GM10248 (cell line): ENCODE results near the gene FAM78B.
A peak's percentile ranks its signal among the peaks of the same experiment; 100 is the strongest.

Source experiments
- CTCF ChIA-PET: fragments of 300-600 bp; sonication (Branson Sonifier 250); formaldehyde crosslinking; extraction: SDS; loops from one replicate; lab custom pipeline; 2021; ENCODE audit warnings: antibody characterized with exemption; lab: Yijun Ruan, JAX
- POLR2A ChIA-PET: fragments of 350-650 bp; sonication (Branson Sonifier 250); formaldehyde crosslinking; extraction: SDS; loops from one replicate; lab custom pipeline; 2020; ENCODE audit warnings: antibody characterized with exemption; lab: Yijun Ruan, JAX
- DNase-seq: peaks from one replicate; pipeline ENCODE4 v3.0.0; 2012; ENCODE audit errors: extremely low spot score
- TF ChIP-seq, protein P1 (sequence below): IDR thresholded peaks from 2 replicates; pipeline ENCODE4 v1.5.1; 2012; ENCODE audit warnings: mild to moderate bottlenecking, low read depth; ENCODE audit errors: extremely low read depth, missing control alignments, control extremely low read depth

Gene FAM78B

DNA sequence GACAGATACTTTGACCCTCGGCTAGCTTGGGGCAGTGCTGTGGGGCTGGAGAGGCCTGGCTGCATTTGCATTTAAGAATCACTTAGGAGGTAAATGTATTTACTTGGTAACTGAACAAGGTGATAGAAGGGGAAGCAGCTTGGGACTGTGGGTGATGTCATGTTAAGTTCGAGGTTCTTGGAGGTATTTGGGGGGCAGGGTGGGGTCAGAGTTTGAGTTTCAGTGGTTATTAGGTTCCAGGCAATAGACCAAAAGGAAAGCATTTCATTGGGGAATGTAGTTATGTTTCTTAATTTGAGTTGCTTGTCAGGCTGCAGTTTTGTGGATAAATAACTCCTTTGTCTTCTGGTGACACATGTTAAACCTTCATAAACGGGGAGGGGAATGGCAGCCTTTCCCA is 2.4 kb upstream of the FAM78B start:
- CTCF ChIA-PET, result interaction anchor here (0.7 to 2.7 kb wide), 7 partner anchors 11 to 264 kb away, joined by 3 to 15 read pairs (median 4); no protein-coding TSS in a partner anchor
- DNase-seq, result peak; percentile 28
- POLR2A ChIA-PET, result no interaction called here
- TF ChIP-seq, protein P1, sequence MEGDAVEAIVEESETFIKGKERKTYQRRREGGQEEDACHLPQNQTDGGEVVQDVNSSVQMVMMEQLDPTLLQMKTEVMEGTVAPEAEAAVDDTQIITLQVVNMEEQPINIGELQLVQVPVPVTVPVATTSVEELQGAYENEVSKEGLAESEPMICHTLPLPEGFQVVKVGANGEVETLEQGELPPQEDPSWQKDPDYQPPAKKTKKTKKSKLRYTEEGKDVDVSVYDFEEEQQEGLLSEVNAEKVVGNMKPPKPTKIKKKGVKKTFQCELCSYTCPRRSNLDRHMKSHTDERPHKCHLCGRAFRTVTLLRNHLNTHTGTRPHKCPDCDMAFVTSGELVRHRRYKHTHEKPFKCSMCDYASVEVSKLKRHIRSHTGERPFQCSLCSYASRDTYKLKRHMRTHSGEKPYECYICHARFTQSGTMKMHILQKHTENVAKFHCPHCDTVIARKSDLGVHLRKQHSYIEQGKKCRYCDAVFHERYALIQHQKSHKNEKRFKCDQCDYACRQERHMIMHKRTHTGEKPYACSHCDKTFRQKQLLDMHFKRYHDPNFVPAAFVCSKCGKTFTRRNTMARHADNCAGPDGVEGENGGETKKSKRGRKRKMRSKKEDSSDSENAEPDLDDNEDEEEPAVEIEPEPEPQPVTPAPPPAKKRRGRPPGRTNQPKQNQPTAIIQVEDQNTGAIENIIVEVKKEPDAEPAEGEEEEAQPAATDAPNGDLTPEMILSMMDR, result no peak

DNA sequence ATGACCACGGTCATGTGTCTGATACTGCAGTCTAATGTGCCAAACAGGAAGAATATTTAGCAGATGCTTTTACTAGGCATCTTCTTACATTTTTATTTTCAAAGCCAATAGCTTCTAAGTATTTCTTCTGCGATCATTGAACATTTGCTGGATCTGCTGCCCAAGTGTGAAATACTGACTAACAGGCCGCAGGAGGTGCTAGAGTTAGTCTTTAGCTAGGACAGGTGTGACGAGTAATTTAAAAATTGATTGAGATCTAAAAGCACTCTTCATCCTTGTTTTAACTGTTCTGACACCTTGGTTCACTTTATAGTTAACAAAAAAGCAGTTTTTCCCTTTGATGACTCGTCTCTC is 748 bp upstream of the FAM78B start:
- POLR2A ChIA-PET, result no interaction called here
- no peak for DNase-seq
- CTCF ChIA-PET, result interaction anchor here (1.2 to 1.4 kb wide), 2 partner anchors 14 to 312 kb away, joined by 3 to 4 read pairs; no protein-coding TSS in a partner anchor
- TF ChIP-seq, protein P1, result no peak

DNA sequence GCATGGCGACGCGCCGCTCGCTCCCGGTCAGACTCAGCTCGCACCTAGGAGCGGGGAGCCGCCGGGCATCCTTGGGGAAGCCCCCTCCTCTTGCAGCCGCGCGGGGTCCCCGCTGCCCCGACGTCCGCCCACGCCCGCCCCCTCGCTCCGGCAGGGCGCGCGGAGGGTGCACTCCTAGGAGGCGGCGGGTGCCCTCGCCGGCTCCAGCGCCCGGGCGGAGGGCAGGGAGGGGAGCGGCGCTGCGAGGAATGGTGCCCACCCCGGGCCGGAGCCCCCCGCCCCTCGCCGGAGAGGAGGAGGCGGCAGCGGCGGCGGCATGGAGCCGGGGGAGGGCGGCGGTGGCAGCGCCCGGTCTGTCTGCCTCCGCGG is 488 bp downstream of the FAM78B start:
- peak; percentile 18 for DNase-seq
- POLR2A ChIA-PET, result no interaction called here
- CTCF ChIA-PET, result no interaction called here
- TF ChIP-seq, protein P1, result no peak

DNA sequence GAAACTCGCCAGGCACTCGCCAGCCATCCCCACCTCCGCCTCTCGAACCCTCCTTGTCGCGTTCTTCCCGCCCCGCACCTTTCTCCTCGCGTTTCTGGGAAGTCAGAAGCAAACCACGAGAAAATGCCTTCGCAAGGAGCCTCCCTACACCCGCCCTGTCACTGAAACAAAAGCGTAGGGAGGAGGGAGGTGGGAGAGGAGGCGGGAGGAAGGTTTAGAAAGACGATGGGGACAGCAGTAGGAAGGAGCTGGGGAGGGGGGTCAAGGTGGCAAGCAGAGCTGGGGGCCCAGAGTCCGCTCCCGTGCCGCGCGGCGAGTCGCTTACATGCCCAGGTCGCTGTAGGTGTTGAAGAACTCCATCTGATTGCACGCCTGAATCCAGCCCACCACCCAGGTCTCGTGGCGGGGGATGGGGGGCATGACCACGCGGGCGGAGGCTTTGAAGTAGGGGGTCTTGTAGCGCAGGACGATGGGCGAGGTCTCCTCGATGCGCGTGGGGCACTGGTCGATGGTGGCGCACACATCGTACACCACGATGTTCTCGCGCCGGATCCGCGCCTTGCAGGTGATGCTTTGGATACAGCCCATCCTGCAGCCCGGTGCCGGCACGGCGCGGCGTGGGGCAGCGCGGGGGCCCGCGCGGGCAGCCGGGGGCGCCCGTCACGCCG is 1.0 kb downstream of the FAM78B start:
- ChIA-PET CTCF (no interaction called here), POLR2A (no interaction called here)
- TF ChIP-seq, protein P1, result no peak
- DNase-seq, result peak; percentile 38

DNA sequence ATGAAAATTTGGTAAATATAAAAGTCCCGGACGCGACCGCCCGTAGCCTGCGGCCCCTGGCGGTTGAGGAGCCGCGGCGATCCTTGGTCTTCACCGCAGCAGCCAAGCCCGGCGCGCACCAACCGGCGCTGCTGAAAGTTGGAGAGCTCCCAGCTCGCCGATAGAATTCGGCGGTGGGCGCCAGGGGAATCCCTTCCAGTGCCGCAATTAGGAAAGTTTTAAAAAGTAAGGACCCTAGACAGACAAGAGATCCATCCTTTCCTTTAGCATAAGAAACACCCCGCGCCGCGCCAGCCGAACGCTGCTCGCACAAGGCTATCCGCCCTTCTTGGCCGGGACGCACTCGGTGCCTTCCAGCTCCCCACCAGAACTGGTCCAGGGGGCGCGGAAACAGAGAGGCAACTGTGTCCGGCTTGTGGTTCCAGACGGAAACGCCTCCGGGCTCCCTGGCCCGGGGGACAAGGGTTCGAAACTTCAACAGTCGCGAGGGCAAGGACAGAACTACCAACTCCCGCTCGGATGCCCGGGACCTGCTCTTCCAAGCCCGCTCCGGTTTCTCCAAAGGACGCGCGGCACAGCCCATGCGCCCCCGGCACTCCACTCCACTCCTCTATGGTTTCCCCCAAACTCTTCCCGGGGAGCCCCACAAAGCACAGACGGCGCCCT is 1.7 kb downstream of the FAM78B start:
- TF ChIP-seq, protein P1, result peak; percentile 43
- ChIA-PET CTCF (interaction anchor here (0.8 to 1.6 kb wide), 9 partner anchors 8 to 236 kb away, joined by 3 to 9 read pairs (median 4); no protein-coding TSS in a partner anchor), POLR2A (no interaction called here)
- DNase-seq, result peak; percentile 37

DNA sequence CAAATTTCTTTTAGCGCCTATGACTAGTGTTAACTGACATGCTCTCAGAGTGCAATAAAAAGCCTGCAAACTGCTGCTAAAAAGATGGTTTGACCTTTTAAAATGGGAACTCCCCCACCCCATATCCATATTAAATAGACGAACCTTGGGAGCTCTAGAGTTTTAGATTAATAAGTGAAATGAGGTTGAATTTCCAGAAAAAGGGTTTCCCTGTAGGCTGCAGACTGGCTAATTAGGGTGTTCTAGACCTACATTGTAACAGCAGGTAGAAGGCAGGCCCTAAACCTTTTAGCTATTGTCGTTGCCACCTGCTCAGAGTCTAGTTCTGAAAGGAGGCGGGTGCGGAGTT is 2.2 kb downstream of the FAM78B start:
- no peak for DNase-seq
- ChIA-PET POLR2A (no interaction called here), CTCF (interaction anchor here (0.7 to 1.6 kb wide), 10 partner anchors 9 to 240 kb away, joined by 3 to 9 read pairs (median 4); no protein-coding TSS in a partner anchor)
- TF ChIP-seq, protein P1, result no peak
